Effector memory CD4-positive, alpha-beta T cell (primary cell): ENCODE measurements around the gene FMN1.

Source experiments
- DNase-seq, 3 donors: peaks; one replicate each; pipeline ENCODE4 v3.0.0-alpha.2; 2020
- H3K27ac ChIP-seq: 2 replicates; pipeline ENCODE4 v1.7.0; 2013; ENCODE audit warnings: mild to moderate bottlenecking, low read length, moderate library complexity; ENCODE audit not compliant: insufficient read depth, poor library complexity, severe bottlenecking
- H3K27me3 ChIP-seq: replicated peaks from 2 replicates; pipeline ENCODE4 v1.7.0; 2013; ENCODE audit warnings: mild to moderate bottlenecking, low read length; ENCODE audit not compliant: insufficient read depth, control insufficient read depth, poor library complexity, severe bottlenecking
- H3K36me3 ChIP-seq: 2 replicates; pipeline ENCODE4 v1.7.0; 2013; ENCODE audit warnings: mild to moderate bottlenecking, low read length, moderate library complexity; ENCODE audit not compliant: control insufficient read depth, insufficient read depth
- H3K4me1 ChIP-seq: 2 replicates; pipeline ENCODE4 v1.7.0; 2013; ENCODE audit warnings: low read length, mild to moderate bottlenecking; ENCODE audit not compliant: control insufficient read depth, insufficient read depth, poor library complexity, severe bottlenecking
- H3K4me3 ChIP-seq: 2 replicates; pipeline ENCODE4 v1.7.0; 2013; ENCODE audit warnings: low read length, low read depth, mild to moderate bottlenecking; ENCODE audit not compliant: insufficient read depth, poor library complexity, severe bottlenecking
- H3K9me3 ChIP-seq: 2 replicates; pipeline ENCODE4 v1.7.0; 2013; ENCODE audit warnings: mild to moderate bottlenecking, low read length, moderate library complexity; ENCODE audit not compliant: control insufficient read depth

FMN1 gene

DNA sequence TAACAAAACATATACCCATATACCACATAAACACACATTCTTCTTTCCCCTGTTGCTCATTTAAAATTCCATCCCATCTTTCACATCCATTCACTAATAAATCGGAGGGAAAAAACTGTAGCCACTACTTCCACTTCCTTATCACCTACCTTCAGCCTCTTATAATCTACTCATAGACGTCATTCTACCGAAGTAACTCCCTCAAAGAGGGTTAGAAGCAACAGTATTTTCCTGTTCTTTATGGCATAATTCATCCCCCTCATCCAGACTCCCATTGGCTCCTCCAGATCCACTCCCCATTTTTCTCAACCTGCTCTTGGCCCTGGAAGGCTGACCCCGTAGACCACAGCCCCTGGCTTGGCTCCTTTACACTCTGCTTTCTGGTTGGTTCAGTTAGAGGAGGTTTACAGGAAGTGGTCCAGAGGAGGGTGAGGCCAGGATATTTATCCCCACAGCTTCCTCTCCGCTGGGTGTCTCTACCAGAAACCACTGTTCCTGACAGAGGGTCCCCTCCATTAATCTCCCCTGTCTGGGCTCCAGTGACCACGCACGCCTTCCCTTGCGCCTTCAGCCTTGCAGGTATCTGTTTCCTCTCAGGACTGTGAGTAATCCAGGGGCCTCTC, 46.3 kb downstream of the FMN1 start:
- Histone ChIP-seq H3K27me3 (no peaks in the 10 kb centered on the region), H3K36me3 (no peaks in the 10 kb centered on the region), H3K4me1 (peaks cover 7% of the 10 kb centered on the region), H3K9me3 (no peaks in the 10 kb centered on the region), H3K27ac (no peak overlapping the region), H3K4me3 (no peak overlapping the region)
- no peak for DNase-seq

DNA sequence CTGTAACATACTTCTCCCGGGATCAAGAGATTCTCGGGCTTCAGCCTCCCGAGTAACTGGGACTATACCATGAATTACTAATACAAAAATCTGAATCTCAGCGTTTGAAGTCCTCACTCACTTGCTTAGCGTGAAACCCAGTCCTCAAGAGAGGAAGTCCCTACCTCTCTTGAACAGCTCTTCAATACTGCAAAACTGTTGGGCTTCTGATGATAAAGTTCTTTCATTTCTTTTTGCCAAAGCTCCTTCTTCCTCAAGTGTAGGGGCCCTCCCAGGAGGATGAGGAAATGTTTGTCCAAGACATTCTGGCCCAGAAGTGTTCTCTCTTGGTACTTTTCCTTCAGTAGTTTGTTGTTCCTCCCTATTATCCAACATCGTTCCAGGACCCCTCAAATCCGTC, 48.5 kb downstream of the FMN1 start:
- H3K36me3 ChIP-seq: no peaks in the 10 kb centered on the region

DNA sequence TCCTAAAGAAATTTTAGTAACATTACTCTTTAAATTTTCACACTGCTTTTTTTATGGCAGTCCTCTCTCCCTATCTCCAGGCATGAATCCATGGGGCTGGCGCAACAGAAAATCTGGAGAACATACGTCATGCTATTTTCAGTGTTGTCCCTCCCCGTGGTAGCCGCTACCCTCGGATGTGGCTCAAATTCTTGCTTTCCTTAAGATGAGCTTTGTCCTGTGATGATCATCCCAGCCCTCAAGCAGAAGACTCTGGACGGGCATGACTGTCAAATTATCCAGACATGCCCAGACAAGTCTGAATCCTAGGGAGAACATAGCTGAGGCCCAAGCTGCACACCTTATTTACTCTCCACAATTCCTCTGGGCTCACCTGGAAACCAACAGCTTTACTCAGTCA, 49.1 kb downstream of the FMN1 start:
- H3K9me3 ChIP-seq: no peaks in the 10 kb centered on the region
- DNase-seq: no peak
- H3K27me3 ChIP-seq: no peaks in the 10 kb centered on the region
- H3K4me1 ChIP-seq: peaks cover 7% of the 10 kb centered on the region
- H3K27ac ChIP-seq: no peak overlapping the region
- H3K36me3 ChIP-seq: no peaks in the 10 kb centered on the region
- no peak overlapping the region for H3K4me3 ChIP-seq

More for the DNA sequence above, 48.5 kb downstream of the FMN1 start:
- H3K9me3 ChIP-seq: no peaks in the 10 kb centered on the region
- DNase-seq: no peak
- no peak overlapping the region for H3K4me3 ChIP-seq
- H3K4me1 ChIP-seq: peaks cover 7% of the 10 kb centered on the region
- H3K27me3 ChIP-seq: no peaks in the 10 kb centered on the region
- H3K27ac ChIP-seq: no peak overlapping the region

DNA sequence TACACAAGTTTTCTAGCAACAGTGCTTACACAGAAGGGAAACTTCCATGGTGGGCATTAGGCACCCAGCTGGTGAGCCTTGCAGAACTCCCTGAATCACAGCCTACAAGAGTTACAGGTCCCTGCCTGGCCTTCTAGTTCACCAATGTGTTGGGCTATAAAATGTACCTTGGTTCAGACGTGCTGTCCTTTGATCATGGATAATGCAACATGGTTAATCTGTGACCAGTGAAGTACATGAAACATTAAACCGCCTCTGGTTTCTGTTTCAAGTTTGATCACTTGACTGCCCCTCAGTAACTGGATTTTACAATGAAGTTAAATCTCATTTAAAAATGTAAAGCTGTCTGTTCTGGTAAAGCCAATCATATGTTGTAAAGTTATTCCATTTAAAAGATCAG, 51.8 kb downstream of the FMN1 start:
- H3K36me3 ChIP-seq: no peaks in the 10 kb centered on the region
- H3K4me3 ChIP-seq: no peak overlapping the region

DNA sequence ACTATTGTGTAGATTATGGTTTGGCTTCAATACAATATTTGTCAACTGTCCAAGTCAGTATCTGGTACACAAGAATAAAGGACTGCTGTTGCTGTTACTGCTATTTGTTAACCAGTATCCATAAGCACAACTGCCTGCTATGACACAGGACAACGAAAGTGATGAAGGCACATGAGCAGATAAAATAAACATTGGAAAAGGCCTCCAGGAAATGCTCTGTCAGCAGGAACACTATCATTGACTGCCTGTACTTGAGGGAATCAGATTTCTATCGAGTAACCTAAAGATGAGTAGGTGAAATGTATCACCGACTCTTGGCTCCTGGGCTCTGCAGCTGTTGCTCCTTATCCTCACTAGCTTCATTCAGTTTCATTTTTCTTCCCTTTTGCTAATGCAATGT, 56.5 kb downstream of the FMN1 start:
- Histone ChIP-seq H3K4me1 (no peaks in the 10 kb centered on the region), H3K27me3 (no peaks in the 10 kb centered on the region), H3K9me3 (no peaks in the 10 kb centered on the region), H3K27ac (no peak overlapping the region), H3K4me3 (no peak overlapping the region), H3K36me3 (no peaks in the 10 kb centered on the region)
- DNase-seq: no peak

More for the DNA sequence above, 51.8 kb downstream of the FMN1 start:
- H3K27ac ChIP-seq: no peak overlapping the region
- H3K4me1 ChIP-seq: no peaks in the 10 kb centered on the region
- H3K27me3 ChIP-seq: no peaks in the 10 kb centered on the region
- no peak for DNase-seq
- H3K9me3 ChIP-seq: no peaks in the 10 kb centered on the region

DNA sequence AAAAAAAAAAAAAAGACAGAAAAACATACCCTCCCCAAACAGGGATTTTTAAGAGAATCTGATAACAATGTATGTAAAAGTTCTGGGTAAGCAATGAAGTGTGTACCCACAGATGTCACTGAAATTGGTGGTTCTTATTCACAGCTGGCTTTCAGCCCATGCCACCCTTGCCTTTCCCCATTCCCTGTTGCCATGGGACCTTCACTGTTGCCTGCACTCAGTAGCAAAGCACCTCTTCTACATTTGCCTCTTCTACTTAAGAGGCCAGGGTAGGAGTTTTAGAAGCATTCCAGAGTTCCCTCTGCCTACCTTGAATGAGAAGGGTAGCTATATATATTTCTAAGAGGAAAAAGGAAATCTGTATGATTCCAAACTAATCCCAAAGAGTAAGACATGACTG, 57.4 kb downstream of the FMN1 start:
- Histone ChIP-seq H3K4me1 (peaks cover 6% of the 10 kb centered on the region), H3K27me3 (no peaks in the 10 kb centered on the region), H3K9me3 (no peaks in the 10 kb centered on the region), H3K27ac (no peak overlapping the region), H3K4me3 (no peak overlapping the region), H3K36me3 (no peaks in the 10 kb centered on the region)
- DNase-seq: no peak

DNA sequence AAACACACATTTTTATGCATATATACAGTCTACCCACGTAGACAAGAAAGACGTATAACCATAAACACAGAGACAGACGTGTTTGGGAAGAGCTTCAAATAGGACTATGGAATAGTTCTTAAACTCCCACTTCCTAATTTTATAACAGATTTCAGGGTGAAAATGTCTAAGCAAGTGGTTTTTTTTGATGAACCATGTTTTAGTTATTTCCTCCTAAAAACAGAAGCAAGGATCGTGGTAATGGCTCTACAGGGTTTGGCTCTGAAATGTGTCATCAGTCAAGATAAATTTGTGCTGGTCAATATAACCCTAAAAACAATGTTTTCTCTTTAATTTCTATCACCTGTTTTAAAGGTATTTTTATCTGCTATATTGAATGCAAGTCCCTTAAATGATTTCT, 58.2 kb downstream of the FMN1 start:
- H3K4me3 ChIP-seq: no peak overlapping the region
- no peak for DNase-seq
- no peak overlapping the region for H3K27ac ChIP-seq
- H3K36me3 ChIP-seq: no peaks in the 10 kb centered on the region
- H3K4me1 ChIP-seq: peaks cover 10% of the 10 kb centered on the region
- H3K27me3 ChIP-seq: no peaks in the 10 kb centered on the region
- H3K9me3 ChIP-seq: no peaks in the 10 kb centered on the region

DNA sequence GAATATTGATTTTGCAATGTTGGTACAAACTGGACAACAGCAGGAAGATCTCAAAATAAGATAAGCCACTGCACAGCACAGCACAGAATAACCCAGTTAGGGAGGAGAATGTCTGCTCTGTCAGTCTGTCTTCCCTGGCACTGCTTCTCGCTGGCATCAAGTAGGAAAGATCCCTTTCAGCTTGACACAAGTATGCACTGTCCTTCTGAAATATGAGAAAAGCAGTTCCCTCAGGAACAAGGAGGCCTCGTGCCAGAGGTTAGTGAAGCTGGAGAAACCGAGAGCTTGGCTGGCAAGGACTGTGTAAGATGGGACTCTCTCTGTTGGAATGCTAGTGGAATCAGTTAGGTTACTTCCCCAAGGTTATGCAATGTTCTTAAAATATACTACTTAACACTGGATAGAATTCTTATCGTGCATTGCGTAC, 59.1 kb downstream of the FMN1 start:
- no peak overlapping the region for H3K27ac ChIP-seq
- no peak for DNase-seq
- peaks cover 10% of the 10 kb centered on the region for H3K4me1 ChIP-seq
- H3K27me3 ChIP-seq: no peaks in the 10 kb centered on the region
- H3K9me3 ChIP-seq: no peaks in the 10 kb centered on the region
- H3K36me3 ChIP-seq: no peaks in the 10 kb centered on the region
- H3K4me3 ChIP-seq: no peak overlapping the region

DNA sequence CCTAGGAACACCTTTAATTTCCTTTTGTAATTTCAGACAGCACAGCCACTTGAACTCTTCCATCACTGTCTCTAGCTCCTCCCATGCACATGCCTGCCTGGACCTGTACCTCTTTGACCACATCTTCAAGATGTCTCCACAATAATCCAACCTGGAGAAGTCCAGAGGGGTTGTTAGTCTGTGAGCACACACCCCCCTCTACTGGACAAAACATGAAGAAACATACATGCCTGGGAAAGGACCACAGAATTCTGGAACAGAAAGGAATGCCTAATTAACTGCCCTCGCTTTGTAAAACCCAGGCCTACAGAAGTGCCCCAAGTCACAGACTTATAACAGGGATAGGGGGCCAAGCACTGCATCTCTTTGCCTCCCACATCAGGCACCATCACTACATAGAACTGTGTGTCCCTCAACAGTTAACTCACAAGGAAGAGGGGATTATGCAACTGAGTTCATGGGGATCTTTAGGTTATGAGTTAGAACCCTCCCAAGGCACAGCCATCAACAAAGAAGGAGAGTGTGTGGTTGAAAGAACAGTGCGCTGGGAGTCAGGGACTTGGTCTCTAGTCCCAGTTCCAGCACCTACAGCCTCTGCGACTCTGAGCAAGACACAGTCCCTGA, 61.7 kb downstream of the FMN1 start:
- Histone ChIP-seq H3K9me3 (no peaks in the 10 kb centered on the region), H3K27ac (no peak overlapping the region), H3K4me1 (peaks cover 10% of the 10 kb centered on the region), H3K4me3 (no peak overlapping the region), H3K36me3 (no peaks in the 10 kb centered on the region), H3K27me3 (no peaks in the 10 kb centered on the region)
- DNase-seq: peak in 1 of 3 donors; percentile 9

DNA sequence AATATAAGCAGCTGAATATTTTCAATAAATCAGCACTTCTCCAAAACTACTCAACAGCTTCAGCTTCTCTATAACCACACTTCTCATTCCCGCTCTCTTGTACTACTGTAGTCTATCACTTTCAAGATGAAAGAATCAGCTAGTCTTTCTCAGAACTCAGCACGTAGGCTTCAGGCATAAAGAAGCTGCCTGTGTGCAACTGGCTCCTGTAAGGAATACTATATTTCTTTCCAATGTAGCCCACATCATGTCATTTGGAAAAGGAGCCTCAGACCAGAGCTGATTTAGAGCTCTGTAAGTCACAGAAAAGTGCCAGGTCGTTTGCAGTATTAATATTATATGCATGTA, 62.3 kb downstream of the FMN1 start:
- H3K9me3 ChIP-seq: no peaks in the 10 kb centered on the region
- no peaks in the 10 kb centered on the region for H3K27me3 ChIP-seq
- no peak for DNase-seq
- H3K4me1 ChIP-seq: peaks cover 11% of the 10 kb centered on the region
- no peak overlapping the region for H3K27ac ChIP-seq
- H3K4me3 ChIP-seq: no peak overlapping the region
- H3K36me3 ChIP-seq: no peaks in the 10 kb centered on the region
